H1 (cell line): ENCODE measurements around the gene DLL1. TPM values are rescaled to one million over a fixed set of nuclear protein-coding genes. Genes with fewer than 3 reads are reported as not detected.

ENCODE experiments used
- CBX8 ChIP-seq: fragments of 300-800, 300-1000 bp; sonication (generic); IDR thresholded peaks from 2 replicates; pipeline ENCODE4 v1.7.1; 2016; ENCODE audit warnings: low read depth, low read length, borderline replicate concordance
- ZNF274 ChIP-seq: IDR thresholded peaks from 2 replicates; pipeline ENCODE4 v1.7.0; 2012; ENCODE audit warnings: low read length, borderline replicate concordance; ENCODE audit errors: extremely low read depth
- polyA plus RNA-seq, 7 experiments: library from polyadenylated mRNA; depleted of rRNA in 3 of 7; stranded (reverse) in 5 of 7; unstranded in 2 of 7; fragments of >200 nt in 5 of 7; fragments of 200-250 nt in 2 of 7; gene quantifications; 1 replicate in 5 of 7; 2 replicates in 1 of 7; 4 replicates in 1 of 7; pipeline versions ENCODE4 v1.2.1 to v1.2.3, GENCODE V29; 2011 to 2013; ENCODE audit warnings: missing spikeins in 2 of 7, mixed read lengths in 2 of 7
- total RNA-seq: library from RNA; stranded (reverse); fragmentation: NEBNext Ultra II Directional; extraction: Animal tissue kit (Norgen Biotek cat#: 25700); gene quantifications from 2 replicates; pipeline ENCODE4 v1.2.1, GENCODE V29; 2021

DLL1 gene
- total and polyA plus RNA-seq, 2 of the 8 experiments (the other 6 are each of a cell fraction or from before 2014, with no cell fraction given), result 1.7 to 3.8 TPM

GRCh38 chr6:170296423-170296745 is 5.5 kb upstream of the DLL1 start (continued):
- TF ChIP-seq ZNF274 (no peak), CBX8 (no peak)
- TF ChIP-seq, all 59 proteins: peak for 4
